ENCODE results near the gene CRY1. TPM values are rescaled to one million over a fixed set of nuclear protein-coding genes. Genes with fewer than 3 reads are reported as not detected.

Gene CRY1
- total RNA-seq, 1 donor from 2014 or later: 37.9 TPM

Other genes starting within 250 kb of the CRY1 start
- gene TMEM263, start 137.6 kb downstream of the CRY1 start, total RNA-seq: 26.1 TPM
- 22.1 TPM for gene MTERF2, start 106.4 kb downstream of the CRY1 start, total RNA-seq

Measured in temporal lobe (tissue), 1 donor.